ENCODE measurements around the gene KLHL13.
"Not testable (repeated sequence)": the region's sequence is repeated elsewhere in the genome, so short reads cannot be mapped to it uniquely, and the experiment has no call there.

KLHL13 gene

GRCh38 chrX:117989512-117989911 lies 127.1 kb downstream of the KLHL13 start:
- DNase-seq = no peak

GRCh38 chrX:117987373-117987772 lies 129.2 kb downstream of the KLHL13 start:
- no peak for DNase-seq

- no peak for DNase-seq
These were observed 131.4 kb downstream of the KLHL13 start for GRCh38 chrX:117985241-117985640.

- no peak for DNase-seq
These were observed 133.8 kb downstream of the KLHL13 start for GRCh38 chrX:117982694-117983392.

- DNase-seq = no peak
These were observed 138.2 kb downstream of the KLHL13 start for GRCh38 chrX:117978402-117978801.

GRCh38 chrX:117977526-117977925 lies 139.1 kb downstream of the KLHL13 start:
- DNase-seq = no peak

- DNase-seq = no peak
These were observed 143.4 kb downstream of the KLHL13 start for GRCh38 chrX:117973110-117973807.

- DNase-seq = no peak
These were observed 143.9 kb downstream of the KLHL13 start for GRCh38 chrX:117972711-117973109.

GRCh38 chrX:117969782-117970181 lies 146.8 kb downstream of the KLHL13 start:
- DNase-seq = no peak

- DNase-seq = no peak
These were observed 147.3 kb downstream of the KLHL13 start for GRCh38 chrX:117969328-117969727.

GRCh38 chrX:117959045-117959444 lies 157.6 kb downstream of the KLHL13 start:
- no peak for DNase-seq

GRCh38 chrX:117957128-117957527 lies 159.5 kb downstream of the KLHL13 start:
- DNase-seq = no peak

- DNase-seq = not testable (repeated sequence)
These were observed 177.3 kb downstream of the KLHL13 start for GRCh38 chrX:117939296-117939695.

GRCh38 chrX:117936118-117936517 lies 180.5 kb downstream of the KLHL13 start:
- no peak for DNase-seq

GRCh38 chrX:117930116-117930515 lies 186.5 kb downstream of the KLHL13 start:
- not testable (repeated sequence) for DNase-seq

GRCh38 chrX:117919755-117920154 lies 196.9 kb downstream of the KLHL13 start:
- DNase-seq = no peak

GRCh38 chrX:117910216-117910615 lies 206.4 kb downstream of the KLHL13 start:
- DNase-seq = no peak

GRCh38 chrX:117898226-117898625 lies 218.4 kb downstream of the KLHL13 start:
- no peak for DNase-seq

GRCh38 chrX:117895418-117895817 lies 221.2 kb downstream of the KLHL13 start:
- no peak for DNase-seq

GRCh38 chrX:117892469-117892868 lies 224.1 kb downstream of the KLHL13 start:
- no peak for DNase-seq

- DNase-seq = no peak
These were observed 244.8 kb downstream of the KLHL13 start for GRCh38 chrX:117871796-117872195.

- DNase-seq = no peak
These were observed 256.1 kb downstream of the KLHL13 start for GRCh38 chrX:117860517-117860916.

GRCh38 chrX:117854806-117855205 lies 261.8 kb downstream of the KLHL13 start:
- DNase-seq = no peak

GRCh38 chrX:117851025-117851424 lies 265.6 kb downstream of the KLHL13 start:
- DNase-seq = no peak

Measured in activated CD4-positive, CD25-positive, alpha-beta regulatory T cell treated with anti-CD3 and anti-CD28 coated beads, Interleukin-2, amount 50 U/mL, for 72 hours (primary cell).